HG03025 (cell line): ENCODE measurements around the gene WWP2.
"Not testable (repeated sequence)": the region's sequence is repeated elsewhere in the genome, so short reads cannot be mapped to it uniquely, and the experiment has no call there.

Source experiments
- ATAC-seq: cut with Tn5 transposase; IDR thresholded peaks from one replicate; pipeline ENCODE4 v1.9.1; 2021; ENCODE audit warnings: mild to moderate bottlenecking, moderate library complexity; ENCODE audit not compliant: unreplicated experiment, low FRiP score

Gene WWP2

DNA sequence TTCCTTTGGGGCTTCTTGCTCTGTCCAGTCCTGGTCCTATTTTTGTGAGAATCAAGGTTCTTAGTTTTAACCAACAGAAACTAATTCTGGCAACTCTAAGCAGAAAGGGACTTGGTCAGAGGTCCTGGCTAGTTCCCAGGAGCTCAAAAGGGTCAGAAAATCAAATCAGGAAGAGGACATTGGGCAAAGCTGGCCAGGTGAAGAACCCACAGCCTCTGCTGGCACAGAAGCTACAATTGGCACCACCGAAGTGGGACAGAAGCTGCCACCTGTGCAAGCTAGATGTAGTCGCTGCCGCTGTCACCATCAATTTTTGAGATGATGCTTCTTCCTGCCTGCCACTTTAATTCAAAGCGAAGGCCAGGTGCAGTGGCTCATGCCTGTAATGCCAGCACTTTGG, 207.5 kb downstream of the WWP2 start:
- ATAC-seq: not testable (repeated sequence)

DNA sequence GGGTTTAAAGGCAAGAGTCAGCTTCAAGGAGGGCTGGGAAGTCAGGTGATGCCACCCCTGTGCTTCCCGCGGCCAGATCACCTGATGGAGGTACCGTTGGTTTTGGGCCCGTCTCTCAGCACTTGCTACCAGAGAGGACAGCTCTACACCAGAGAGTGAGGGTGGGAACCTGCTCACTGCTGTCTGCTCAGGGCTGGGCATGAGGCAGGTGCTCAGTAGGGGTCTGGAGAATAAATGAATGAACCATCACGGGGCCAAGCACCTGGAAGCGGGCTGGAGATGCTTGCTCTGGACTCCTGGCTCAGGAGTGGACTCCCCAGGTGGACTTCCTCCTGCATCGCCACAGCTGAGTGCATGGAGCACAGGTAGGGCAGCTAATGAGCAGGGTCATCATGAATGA, 210.0 kb downstream of the WWP2 start:
- ATAC-seq: not testable (repeated sequence)

DNA sequence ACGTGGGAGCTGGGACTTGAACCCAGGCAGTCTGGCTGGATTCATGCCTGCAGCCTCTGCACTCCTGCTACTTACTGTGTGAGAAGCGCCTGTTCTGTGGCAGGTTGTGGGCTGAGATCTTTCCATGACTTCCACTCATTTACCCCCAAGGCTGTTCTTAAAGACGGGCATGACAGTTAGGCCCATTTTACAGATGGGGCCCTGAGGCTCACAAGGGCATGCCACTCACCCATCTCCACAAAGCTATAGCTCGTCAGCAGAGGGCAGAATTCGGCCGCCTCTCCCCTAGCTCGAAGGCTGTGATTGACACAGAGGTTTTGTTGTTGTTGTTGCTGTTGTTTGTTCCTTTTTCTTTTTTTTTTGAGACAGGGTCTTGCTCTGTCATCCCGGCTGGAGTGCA, 210.8 kb downstream of the WWP2 start:
- not testable (repeated sequence) for ATAC-seq

DNA sequence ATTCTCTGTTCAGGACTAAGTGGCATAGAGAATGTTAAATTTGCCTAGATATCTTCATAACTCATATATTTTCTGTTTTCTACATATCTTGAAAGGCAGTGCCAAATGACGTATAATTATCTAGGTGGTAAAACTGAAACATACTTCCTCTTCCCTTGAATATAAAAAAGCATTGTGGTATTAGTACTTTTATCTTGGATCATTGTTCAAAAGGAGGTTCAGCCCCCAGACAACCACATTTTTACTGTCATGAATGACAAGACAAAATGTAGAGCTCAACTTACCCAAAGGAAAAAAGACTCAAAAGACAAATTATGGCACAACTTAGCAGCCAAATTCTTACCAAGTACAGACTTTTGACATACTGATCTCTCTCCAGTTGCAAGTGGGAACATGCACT, 223.1 kb downstream of the WWP2 start:
- ATAC-seq: not testable (repeated sequence)
